C4-2B (cell line): ENCODE data around the gene HOXD4.

ENCODE experiments used
- CTCF ChIP-seq: fragments of 450-650 bp; conservative IDR thresholded peaks from 2 replicates; pipeline ENCODE4 v1.5.1; 2017; ENCODE audit warnings: mild to moderate bottlenecking
- ZFX ChIP-seq: fragments of 450-650 bp; IDR thresholded peaks from 2 replicates; pipeline ENCODE4 v1.6.1; 2017

GRCh38 chr2:176124947-176125771, 26.2 kb upstream of the HOXD4 start:
- no peak for TF ChIP-seq CTCF
- TF ChIP-seq ZFX: no peak
